K562 (cell line): ENCODE measurements around the gene SLC1A3. TPM values are rescaled to one million over a fixed set of nuclear protein-coding genes. Genes with fewer than 3 reads are reported as not detected.

Source experiments
- CEBPB ChIP-seq: fragments of 450-650 bp; IDR thresholded peaks from 2 replicates; pipeline ENCODE4 v1.6.1; 2016; ENCODE audit warnings: missing genetic modification characterization, missing compliant biosample characterization
- FIP1L1 ChIP-seq: fragments of 200-400 bp; formaldehyde crosslinking; IDR thresholded peaks from 2 replicates; pipeline ENCODE4 v1.6.1; 2018; ENCODE audit warnings: mild to moderate bottlenecking, low read depth, low read length; ENCODE audit not compliant: poor library complexity, severe bottlenecking
- FOXA1 ChIP-seq: fragments of 450-650 bp; IDR thresholded peaks from 2 replicates; pipeline ENCODE4 v1.6.1; 2016; ENCODE audit warnings: mild to moderate bottlenecking, borderline replicate concordance
- HDAC6 ChIP-seq: IDR thresholded peaks from 2 replicates; pipeline ENCODE4 v1.6.1; 2012; ENCODE audit warnings: low read depth, mild to moderate bottlenecking, control low read depth, inconsistent platforms, low read length, moderate library complexity
- JUND ChIP-seq, 2 experiments: IDR thresholded peaks; 2 replicates in 1 of 2; 3 replicates in 1 of 2; pipeline ENCODE4 v1.6.1; 2011; ENCODE audit warnings: borderline replicate concordance in 2 of 2, low read depth in 2 of 2, low read length in 2 of 2, improper control_type of control experiment in 1 of 2, missing biosample characterization in 1 of 2, missing genetic modification characterization in 1 of 2, missing genetic modification reagents in 1 of 2
- SAFB2 ChIP-seq: fragments of 200-400 bp; formaldehyde crosslinking; IDR thresholded peaks from 2 replicates; pipeline ENCODE4 v1.6.1; 2018; ENCODE audit warnings: borderline replicate concordance, low read length, low read depth, moderate library complexity; ENCODE audit not compliant: severe bottlenecking
- polyA plus RNA-seq, 8 experiments: library from polyadenylated mRNA; depleted of rRNA in 4 of 8; stranded (reverse) in 5 of 8; unstranded in 3 of 8; fragments of >200 nt; fragmentation: Nextera tagmentation in 2 of 8; fragmentation: Illumina TruSeq in 1 of 8; extraction: Ambion mirVana in 2 of 8; extraction: Trizol in 1 of 8; gene quantifications; 2 replicates each; pipeline versions ENCODE4 v1.2.1 to v1.2.3, GENCODE V29; 2011 to 2014; ENCODE audit warnings: inconsistent platforms in 1 of 8, missing spikeins in 1 of 8
- total RNA-seq, 7 experiments: library from RNA; depleted of rRNA in 6 of 7; stranded (reverse); fragments of >200 nt in 6 of 7; fragmentation: Illumina TruSeq in 2 of 7; extraction: Trizol in 2 of 7; gene quantifications; 2 replicates each; pipeline versions ENCODE4 v1.2.1 to v1.2.3, GENCODE V29; 2011 to 2021; ENCODE audit warnings: low replicate concordance in 1 of 7
- TF ChIP-seq, protein P1 (sequence below): sonication (generic); formaldehyde crosslinking; IDR thresholded peaks from 2 replicates; pipeline ENCODE4 v1.9.0; 2022; ENCODE audit warnings: mild to moderate bottlenecking, missing genetic modification reagents
- TF ChIP-seq, protein P2 (sequence below), 2 experiments: IDR thresholded peaks; 2 replicates each; pipeline ENCODE4 v1.6.1; 2012; ENCODE audit warnings: improper control_type of control experiment in 2 of 2, low read depth in 2 of 2, low read length in 2 of 2, borderline replicate concordance in 1 of 2

The SLC1A3 gene
- total and polyA plus RNA-seq, 9 of the 15 experiments (the other 6 are each of a cell fraction or from before 2014, with no cell fraction given): 0.13 TPM; not detected in 8

- TF ChIP-seq, protein P1, sequence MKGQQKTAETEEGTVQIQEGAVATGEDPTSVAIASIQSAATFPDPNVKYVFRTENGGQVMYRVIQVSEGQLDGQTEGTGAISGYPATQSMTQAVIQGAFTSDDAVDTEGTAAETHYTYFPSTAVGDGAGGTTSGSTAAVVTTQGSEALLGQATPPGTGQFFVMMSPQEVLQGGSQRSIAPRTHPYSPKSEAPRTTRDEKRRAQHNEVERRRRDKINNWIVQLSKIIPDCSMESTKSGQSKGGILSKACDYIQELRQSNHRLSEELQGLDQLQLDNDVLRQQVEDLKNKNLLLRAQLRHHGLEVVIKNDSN (CRISPR knock-in tag): peak; percentile 57
- TF ChIP-seq JUND (IDR thresholded peaks at IDR 0.05; ENCODE audit: borderline replicate concordance, low read depth, low read length) (peak; percentile 20; the same call in 1 of the 2 replicates), JUND (tag; IDR thresholded peaks at IDR 0.05; ENCODE audit: borderline replicate concordance, low read depth, low read length) (no peak), CEBPB (peak; percentile 9; the same call in 1 of the 2 replicates), HDAC6 (no peak), FIP1L1 (no peak), SAFB2 (no peak), FOXA1 (no peak)
- TF ChIP-seq, protein P2, sequence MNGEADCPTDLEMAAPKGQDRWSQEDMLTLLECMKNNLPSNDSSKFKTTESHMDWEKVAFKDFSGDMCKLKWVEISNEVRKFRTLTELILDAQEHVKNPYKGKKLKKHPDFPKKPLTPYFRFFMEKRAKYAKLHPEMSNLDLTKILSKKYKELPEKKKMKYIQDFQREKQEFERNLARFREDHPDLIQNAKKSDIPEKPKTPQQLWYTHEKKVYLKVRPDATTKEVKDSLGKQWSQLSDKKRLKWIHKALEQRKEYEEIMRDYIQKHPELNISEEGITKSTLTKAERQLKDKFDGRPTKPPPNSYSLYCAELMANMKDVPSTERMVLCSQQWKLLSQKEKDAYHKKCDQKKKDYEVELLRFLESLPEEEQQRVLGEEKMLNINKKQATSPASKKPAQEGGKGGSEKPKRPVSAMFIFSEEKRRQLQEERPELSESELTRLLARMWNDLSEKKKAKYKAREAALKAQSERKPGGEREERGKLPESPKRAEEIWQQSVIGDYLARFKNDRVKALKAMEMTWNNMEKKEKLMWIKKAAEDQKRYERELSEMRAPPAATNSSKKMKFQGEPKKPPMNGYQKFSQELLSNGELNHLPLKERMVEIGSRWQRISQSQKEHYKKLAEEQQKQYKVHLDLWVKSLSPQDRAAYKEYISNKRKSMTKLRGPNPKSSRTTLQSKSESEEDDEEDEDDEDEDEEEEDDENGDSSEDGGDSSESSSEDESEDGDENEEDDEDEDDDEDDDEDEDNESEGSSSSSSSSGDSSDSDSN (IDR thresholded peaks at IDR 0.05; ENCODE audit: borderline replicate concordance in 1 of 2, low read depth in 2 of 2, low read length in 2 of 2): no peak
These were observed 96.9 kb downstream of the SLC1A3 start (continued) for GRCh38 chr5:36703245-36703860.
